Body of pancreas (tissue), 4 donors: ENCODE data around the gene LAMTOR4.

ENCODE experiments used
- CTCF ChIP-seq, 7 experiments: fragments of 450-650 bp in 4 of 7; fragments of 200-600 bp in 3 of 7; sonication (generic) in 3 of 7; IDR thresholded peaks; one replicate each; pipeline ENCODE4 v1.5.1; 2016 to 2019; ENCODE audit warnings: antibody characterized with exemption in 7 of 7
- POLR2A ChIP-seq, 3 donors: fragments of 450-650 bp; IDR thresholded peaks; one replicate each; pipeline ENCODE4 v1.6.1; 2016; ENCODE audit warnings: antibody characterized with exemption in 3 of 3, mild to moderate bottlenecking in 2 of 3

- TF ChIP-seq CTCF (IDR thresholded peaks at IDR 0.05) (no peak), POLR2A (IDR thresholded peaks at IDR 0.05) (no peak)
These were observed 26.7 kb downstream of the LAMTOR4 start for GRCh38 chr7:100175296-100175935.
